CD4-positive, alpha-beta T cell treated with Interleukin-17A for 4 hours (primary cell): Measurements from ENCODE around the gene ABCF1.

Source experiments
- DNase-seq: peaks from one replicate; pipeline ENCODE4 v3.0.0-alpha.2; 2020; ENCODE audit warnings: mixed read lengths

The ABCF1 gene

DNA sequence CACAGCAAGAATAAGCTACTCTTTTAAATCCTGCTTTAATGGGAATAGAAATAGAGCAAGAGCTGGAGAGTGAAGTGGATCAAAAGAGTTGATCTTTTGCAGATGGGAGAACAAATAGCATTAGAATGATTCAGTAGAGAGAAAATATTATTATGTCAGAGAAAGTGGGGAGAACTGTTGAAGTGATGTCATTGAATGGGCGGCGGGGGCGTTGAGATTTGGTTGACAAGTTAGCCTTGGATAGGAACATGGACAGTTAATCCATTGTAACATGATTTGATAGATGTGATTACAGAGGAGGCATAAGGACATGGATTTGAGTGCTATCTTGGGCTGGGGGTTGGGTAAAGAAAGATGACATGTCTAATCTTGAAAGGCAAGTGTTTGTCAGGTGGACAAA is 64.6 kb downstream of the ABCF1 start:
- no peak for DNase-seq

DNA sequence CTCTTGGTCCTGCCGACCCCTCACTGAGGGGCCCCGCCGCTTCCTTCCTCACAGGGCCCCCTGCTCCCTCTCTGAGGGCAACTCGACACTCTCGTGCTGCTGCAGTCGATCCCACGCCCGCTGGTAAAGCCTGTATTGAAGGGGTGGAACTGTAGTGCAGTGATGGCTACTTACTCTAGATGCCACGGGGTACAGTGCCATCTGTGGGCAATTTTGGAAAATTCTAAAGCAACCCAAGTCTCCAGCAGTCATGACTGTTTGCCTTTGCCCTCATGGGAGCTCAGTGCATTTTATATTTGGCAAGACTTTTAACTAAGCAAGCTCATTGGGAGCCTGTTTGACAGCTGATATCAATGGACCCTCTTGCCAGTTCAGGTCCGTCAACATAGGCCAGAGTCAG is 69.2 kb downstream of the ABCF1 start:
- DNase-seq: peak; percentile 9

DNA sequence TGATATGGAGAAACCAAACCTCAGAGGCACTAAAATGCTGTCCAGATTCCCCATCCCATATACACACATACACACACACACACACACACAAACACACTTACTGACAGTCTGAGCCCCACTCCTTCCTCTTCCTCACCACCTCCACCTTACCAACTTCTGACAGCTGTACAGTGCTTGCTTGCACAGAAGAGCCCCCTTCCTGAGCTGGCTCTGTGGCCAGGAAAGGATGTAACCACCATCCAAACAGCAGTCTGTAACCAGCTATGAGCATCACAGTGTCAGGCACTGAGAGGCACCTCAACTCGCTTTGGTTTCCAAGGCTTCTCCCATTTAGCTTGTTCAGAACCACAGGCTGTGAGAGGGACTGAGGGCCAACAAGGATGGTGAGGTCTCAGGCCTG is 69.8 kb downstream of the ABCF1 start:
- peak; percentile 5 for DNase-seq
